Measurements from ENCODE around the gene SPR.
"Not testable (repeated sequence)": the region's sequence is repeated elsewhere in the genome, so short reads cannot be mapped to it uniquely, and the experiment has no call there.

SPR gene

GRCh38 chr2:72897785-72898584, 10.8 kb downstream of the SPR start:
- TF ChIP-seq, protein P1, sequence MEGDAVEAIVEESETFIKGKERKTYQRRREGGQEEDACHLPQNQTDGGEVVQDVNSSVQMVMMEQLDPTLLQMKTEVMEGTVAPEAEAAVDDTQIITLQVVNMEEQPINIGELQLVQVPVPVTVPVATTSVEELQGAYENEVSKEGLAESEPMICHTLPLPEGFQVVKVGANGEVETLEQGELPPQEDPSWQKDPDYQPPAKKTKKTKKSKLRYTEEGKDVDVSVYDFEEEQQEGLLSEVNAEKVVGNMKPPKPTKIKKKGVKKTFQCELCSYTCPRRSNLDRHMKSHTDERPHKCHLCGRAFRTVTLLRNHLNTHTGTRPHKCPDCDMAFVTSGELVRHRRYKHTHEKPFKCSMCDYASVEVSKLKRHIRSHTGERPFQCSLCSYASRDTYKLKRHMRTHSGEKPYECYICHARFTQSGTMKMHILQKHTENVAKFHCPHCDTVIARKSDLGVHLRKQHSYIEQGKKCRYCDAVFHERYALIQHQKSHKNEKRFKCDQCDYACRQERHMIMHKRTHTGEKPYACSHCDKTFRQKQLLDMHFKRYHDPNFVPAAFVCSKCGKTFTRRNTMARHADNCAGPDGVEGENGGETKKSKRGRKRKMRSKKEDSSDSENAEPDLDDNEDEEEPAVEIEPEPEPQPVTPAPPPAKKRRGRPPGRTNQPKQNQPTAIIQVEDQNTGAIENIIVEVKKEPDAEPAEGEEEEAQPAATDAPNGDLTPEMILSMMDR (conservative IDR thresholded peaks at IDR 0.05): no peak
- no peak overlapping the region for H3K27ac ChIP-seq

DNA sequence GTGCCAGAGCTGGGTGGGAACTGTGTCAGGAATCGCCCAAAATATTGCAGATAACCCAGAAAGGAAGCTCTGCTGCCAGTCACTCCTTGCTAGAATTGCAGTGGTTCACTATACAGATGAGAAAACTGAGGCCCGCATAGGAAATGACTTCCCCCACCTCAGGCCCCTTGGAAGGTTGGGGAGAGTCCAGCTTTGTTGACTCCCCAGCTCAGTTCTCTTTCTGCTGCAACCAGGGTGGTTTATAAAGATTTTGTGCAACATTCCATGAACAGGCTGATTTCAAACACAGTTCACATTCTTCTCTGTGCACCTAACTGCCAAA, 11.3 kb downstream of the SPR start:
- H3K27ac ChIP-seq: no peak overlapping the region
- TF ChIP-seq, protein P1 (conservative IDR thresholded peaks at IDR 0.05): no peak

GRCh38 chr2:72900191-72900825, 13.1 kb downstream of the SPR start:
- TF ChIP-seq, protein P1 (conservative IDR thresholded peaks at IDR 0.05): no peak
- no peak overlapping the region for H3K27ac ChIP-seq

GRCh38 chr2:72901426-72901825, 14.2 kb downstream of the SPR start:
- TF ChIP-seq, protein P1 (conservative IDR thresholded peaks at IDR 0.05): no peak
- H3K27ac ChIP-seq: no peak overlapping the region

DNA sequence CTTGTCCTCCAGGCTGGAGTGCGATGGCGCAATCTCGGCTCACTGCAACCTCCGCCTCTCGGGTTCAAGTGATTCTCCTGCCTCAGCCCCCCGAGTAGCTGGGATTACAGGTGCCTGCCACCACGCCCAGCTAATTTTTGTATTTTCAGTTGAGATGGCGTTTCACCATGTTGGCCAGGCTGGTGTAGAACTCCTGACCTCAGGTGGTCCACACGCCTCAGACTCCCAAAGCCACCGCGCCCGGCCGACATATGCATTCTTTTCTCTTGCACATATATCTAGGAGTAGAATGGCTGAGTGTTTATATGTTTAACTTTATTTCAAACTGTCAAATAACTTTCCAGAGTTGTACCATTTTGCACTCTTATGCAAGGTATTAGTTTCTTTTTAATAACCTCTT, 20.2 kb downstream of the SPR start:
- H3K27ac ChIP-seq: not testable (repeated sequence)

DNA sequence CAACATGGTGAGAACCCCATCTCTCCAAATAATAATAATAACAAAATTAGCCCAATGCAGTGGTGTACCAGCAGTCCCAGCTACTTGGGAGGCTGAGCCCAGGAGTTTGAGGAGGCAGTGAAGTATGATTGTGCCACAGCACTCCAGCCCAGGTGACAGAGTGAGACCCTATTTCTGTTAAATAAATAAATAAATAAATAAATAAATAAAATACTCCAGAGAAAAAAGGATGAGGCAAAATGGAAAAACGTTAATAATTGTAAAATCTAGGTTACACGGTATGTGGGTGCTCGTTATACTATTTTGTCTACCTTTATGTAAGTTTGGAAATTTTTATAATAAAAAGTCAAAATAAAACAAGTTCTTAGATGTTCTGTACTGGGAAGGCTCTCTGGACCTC, 21.5 kb downstream of the SPR start:
- TF ChIP-seq, protein P1 (conservative IDR thresholded peaks at IDR 0.05): no peak
- H3K27ac ChIP-seq: no peak overlapping the region

DNA sequence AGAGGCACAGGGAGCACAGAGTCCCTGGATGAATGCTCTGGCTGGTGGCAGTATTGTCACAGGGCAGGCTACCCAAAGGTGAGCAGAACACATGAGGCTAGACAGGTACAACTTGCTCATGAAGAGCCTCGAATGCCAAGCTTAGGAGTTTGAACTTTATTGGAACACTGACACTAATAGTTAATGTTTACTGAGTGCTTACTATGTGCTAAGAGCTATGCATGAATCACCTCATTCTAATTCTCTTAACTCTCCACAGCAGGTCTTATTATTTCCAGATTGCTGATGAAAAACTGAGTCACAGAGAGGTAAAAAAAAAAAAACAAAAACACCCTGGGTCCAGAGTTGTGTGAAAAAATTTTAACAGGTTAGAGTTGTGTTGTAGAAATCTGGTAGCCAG, 24.0 kb downstream of the SPR start:
- TF ChIP-seq, protein P1 (conservative IDR thresholded peaks at IDR 0.05): no peak

More for the DNA sequence above, 24.0 kb downstream of the SPR start:
- no peak overlapping the region for H3K27ac ChIP-seq

Data from VCaP (cell line).